DND-41 (cell line): ENCODE data around the gene UBE3C.

ENCODE experiments used
- EZH2 ChIP-seq: IDR thresholded peaks from 3 replicates; pipeline ENCODE4 v1.6.1; 2012; ENCODE audit warnings: borderline replicate concordance, low read depth, mild to moderate bottlenecking, moderate library complexity, low read length, inconsistent platforms; ENCODE audit not compliant: severe bottlenecking
- TF ChIP-seq, protein P1 (sequence below): IDR thresholded peaks from 2 replicates; pipeline ENCODE4 v1.5.1; 2012; ENCODE audit warnings: borderline replicate concordance, low read length, moderate library complexity, mild to moderate bottlenecking; ENCODE audit not compliant: poor library complexity, severe bottlenecking; ENCODE audit errors: extremely low read depth

- TF ChIP-seq, protein P1, sequence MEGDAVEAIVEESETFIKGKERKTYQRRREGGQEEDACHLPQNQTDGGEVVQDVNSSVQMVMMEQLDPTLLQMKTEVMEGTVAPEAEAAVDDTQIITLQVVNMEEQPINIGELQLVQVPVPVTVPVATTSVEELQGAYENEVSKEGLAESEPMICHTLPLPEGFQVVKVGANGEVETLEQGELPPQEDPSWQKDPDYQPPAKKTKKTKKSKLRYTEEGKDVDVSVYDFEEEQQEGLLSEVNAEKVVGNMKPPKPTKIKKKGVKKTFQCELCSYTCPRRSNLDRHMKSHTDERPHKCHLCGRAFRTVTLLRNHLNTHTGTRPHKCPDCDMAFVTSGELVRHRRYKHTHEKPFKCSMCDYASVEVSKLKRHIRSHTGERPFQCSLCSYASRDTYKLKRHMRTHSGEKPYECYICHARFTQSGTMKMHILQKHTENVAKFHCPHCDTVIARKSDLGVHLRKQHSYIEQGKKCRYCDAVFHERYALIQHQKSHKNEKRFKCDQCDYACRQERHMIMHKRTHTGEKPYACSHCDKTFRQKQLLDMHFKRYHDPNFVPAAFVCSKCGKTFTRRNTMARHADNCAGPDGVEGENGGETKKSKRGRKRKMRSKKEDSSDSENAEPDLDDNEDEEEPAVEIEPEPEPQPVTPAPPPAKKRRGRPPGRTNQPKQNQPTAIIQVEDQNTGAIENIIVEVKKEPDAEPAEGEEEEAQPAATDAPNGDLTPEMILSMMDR, result no peak
- no peak for TF ChIP-seq EZH2
These were observed 2.9 kb downstream of the UBE3C start for GRCh38 chr7:157141525-157142060.
